GM12891 (cell line): ENCODE data around the gene MED27.

Source experiments
- DNase-seq: peaks from one replicate; pipeline ENCODE4 v3.0.0; 2011; ENCODE audit warnings: low spot score; ENCODE audit not compliant: insufficient read length
- FAIRE-seq: peaks from 2 replicates; lab custom pipeline; 2011; peaks lifted over from hg19 to GRCh38; lab: Jason Lieb, UNC
- PAX5 ChIP-seq: IDR thresholded peaks from 2 replicates; pipeline ENCODE4 v1.6.1; 2011; ENCODE audit warnings: low read length, moderate library complexity, mild to moderate bottlenecking; ENCODE audit not compliant: insufficient read depth, severe bottlenecking
- POLR2A ChIP-seq: IDR thresholded peaks from 2 replicates; pipeline ENCODE4 v1.6.1; 2011; ENCODE audit warnings: low read depth, low read length, control low read depth
- POLR2AphosphoS5 ChIP-seq: IDR thresholded peaks from 2 replicates; pipeline ENCODE4 v1.6.1; 2011; ENCODE audit warnings: low read depth, low read length, control low read depth
- POU2F2 ChIP-seq: IDR thresholded peaks from 2 replicates; pipeline ENCODE4 v1.6.1; 2011; ENCODE audit warnings: low read depth, mild to moderate bottlenecking, control low read depth, low read length, moderate library complexity
- SPI1 ChIP-seq: IDR thresholded peaks from 2 replicates; pipeline ENCODE4 v1.6.1; 2011; ENCODE audit warnings: low read depth, low read length, control low read depth
- TAF1 ChIP-seq: IDR thresholded peaks from 2 replicates; pipeline ENCODE4 v1.6.1; 2011; ENCODE audit warnings: low read depth, low read length, control low read depth

MED27 gene

DNA sequence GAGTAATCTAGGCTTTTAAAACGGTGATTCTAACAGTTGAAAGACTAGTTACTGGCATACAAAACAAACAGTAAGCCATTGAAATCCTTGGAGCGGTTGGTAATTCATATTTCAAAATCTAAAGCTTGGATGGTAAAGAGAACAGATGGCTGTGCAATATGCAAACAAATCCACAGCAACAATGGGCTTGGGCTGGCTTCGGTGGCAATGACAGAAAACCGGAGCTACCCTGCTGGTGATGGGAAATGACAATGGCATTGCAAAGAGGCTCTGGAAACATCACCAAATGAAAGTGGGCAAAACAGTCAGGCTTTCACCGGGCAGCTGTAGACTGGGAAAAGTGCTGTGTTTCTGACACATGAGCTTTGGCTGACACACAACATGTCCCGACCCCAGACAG, 42.2 kb downstream of the MED27 start:
- DNase-seq: no peak
- TF ChIP-seq POLR2AphosphoS5 (no peak), POU2F2 (no peak), PAX5 (no peak), SPI1 (no peak), POLR2A (no peak), TAF1 (no peak)
- FAIRE-seq: no peak

DNA sequence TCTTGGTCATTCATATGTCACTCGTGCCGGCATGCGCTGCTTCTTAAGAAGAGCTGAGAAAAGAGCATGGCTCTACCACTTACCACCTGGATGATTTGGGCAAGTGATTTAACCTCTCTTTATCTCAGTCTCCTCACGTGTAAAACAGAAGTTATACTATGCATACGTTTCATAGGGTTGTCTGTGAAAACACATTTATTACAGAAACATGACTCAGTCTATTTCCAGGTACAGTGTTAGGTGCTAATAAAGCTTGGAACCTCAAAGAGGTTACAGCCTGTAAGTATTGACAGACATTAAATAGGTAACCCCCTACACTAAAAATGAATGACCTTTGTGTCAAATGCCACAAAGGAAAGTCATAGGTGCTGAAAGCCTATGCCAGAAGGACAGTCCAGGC, 43.1 kb downstream of the MED27 start:
- TF ChIP-seq PAX5 (no peak), TAF1 (no peak), POLR2AphosphoS5 (no peak), SPI1 (no peak), POLR2A (no peak), POU2F2 (no peak)
- FAIRE-seq: no peak
- DNase-seq: no peak

DNA sequence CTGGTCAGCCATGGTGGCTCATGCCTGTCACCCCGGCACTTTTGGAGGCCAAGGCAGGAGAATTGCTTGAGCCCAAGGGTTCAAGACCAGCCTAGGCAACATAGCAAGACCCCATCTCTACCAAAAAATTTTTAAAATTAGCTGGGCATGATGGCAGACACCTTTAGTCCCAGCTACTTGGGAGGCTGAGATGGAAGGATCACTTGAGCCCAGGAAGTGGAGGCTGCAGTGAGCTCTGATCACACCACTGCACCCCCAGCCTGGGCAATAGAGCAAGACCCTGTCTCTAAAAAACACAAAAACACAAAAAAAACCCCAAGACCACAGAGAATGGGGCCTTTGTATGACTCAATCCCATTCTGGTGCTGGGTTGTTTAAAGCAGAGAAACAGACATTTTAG, 44.0 kb downstream of the MED27 start:
- DNase-seq: no peak
- TF ChIP-seq TAF1: no peak
- no peak for TF ChIP-seq POU2F2
- no peak for TF ChIP-seq PAX5
- TF ChIP-seq POLR2A: no peak
- no peak for TF ChIP-seq POLR2AphosphoS5
- TF ChIP-seq SPI1: no peak
- FAIRE-seq: no peak

DNA sequence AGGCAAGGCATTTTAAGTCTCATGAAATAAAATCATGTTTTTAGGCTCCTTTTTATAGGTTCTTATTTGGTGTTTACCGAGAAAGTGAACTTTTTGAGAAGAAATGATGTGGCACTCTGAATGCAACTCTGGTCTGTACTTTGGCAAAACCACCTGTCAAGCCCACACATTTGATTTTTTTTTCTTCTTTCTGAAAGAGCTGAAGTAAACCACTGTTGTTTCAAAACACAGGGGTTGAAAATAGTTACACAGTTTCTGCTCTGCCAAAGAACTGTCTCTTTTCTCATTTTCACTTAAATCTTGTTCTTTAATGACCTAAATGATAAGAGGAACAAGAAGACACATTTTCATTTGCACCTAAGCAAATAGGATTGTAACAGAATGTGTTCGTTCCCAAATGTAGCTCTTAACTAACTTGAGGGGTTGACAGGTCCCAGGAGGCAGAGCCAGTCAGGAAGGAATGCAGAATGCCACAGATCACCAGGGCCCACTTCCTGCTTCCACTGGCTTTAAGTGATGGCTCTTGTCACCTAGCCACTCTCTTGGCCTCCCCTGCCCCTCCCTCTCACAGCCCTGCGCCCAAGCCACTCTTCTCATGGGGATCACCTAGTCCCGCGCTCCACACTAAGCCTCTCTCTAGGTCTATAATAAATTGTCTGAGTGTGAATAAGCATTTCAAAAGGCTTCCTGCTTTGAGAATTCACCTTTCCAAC, 47.3 kb downstream of the MED27 start:
- peak; percentile 66 for FAIRE-seq
- no peak for TF ChIP-seq POLR2A
- no peak for TF ChIP-seq PAX5
- no peak; the same call in 1 of the 2 replicates for TF ChIP-seq SPI1
- TF ChIP-seq TAF1: no peak
- TF ChIP-seq POU2F2: no peak
- TF ChIP-seq POLR2AphosphoS5: no peak
- peak; percentile 18 for DNase-seq

DNA sequence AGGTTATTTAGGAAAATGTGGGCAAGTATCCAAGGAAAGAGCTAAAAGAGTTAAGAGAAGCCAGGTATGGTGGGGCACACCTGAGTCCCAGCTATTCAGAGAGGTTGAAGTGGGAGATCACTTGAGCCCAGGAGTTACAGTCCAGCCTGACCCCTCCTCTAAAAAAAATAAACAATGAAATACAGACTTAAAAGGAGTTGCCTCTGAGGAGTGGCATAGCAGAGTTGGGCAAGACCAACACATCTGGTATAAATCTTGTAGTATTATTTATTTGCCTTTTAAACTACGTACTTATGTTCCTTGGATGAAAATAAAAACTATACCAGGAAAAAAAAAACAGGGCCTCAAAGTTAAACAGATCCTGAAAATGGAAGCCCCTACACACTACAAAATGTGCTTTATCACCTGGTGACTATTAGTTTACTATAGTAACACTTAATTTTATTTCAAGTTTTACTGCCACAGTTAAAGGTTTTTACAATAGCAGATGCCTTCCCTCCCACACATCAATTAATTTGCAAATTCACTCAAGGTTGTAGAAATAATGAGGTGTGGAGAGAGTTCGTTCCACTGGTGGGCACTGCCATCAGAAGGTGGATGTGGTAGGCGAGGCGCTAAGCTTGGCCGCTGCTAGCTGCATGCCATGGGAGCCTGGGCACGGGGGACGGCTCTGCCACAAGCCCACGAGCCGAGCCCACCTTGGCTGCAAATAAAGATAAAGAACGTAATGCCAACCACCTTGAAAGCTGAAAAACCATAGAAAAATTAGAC, 48.0 kb downstream of the MED27 start:
- TF ChIP-seq TAF1 (no peak), POU2F2 (no peak)
- FAIRE-seq (no peak), DNase-seq (no peak)

DNA sequence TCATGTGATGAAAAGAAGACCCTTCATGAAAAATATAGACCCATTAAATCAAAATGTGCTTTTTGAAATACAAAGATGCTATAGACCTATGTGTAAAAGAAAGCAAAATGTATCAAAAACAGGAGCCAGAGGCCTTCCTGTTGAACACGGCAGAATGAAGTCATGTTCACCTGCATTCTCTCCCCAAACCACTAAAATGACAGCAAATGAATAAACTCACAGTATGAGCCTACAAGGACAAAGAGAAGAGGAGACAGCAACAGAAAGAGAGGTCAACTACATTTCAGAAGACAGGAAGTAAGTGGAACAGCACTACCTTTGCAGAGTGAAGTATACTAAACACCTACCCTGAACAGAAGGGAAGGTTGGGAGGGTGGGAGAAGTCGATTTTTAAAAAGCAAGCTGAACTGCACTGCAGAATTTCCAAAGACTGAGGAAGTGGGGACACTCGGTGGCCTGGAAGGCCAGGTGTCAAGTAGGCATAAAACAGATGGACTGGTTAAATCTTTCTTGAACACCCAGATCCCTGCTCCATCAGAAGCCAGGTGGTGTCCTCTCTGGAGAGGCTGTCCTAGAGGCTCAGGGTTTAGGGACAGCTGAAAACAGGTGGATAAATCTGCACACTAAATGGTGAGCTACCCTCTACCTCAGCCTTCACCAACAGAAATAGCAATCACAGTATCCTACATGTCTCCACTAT, 48.9 kb downstream of the MED27 start:
- TF ChIP-seq SPI1 (no peak), PAX5 (no peak), POU2F2 (no peak), POLR2AphosphoS5 (no peak), POLR2A (no peak)
- FAIRE-seq (no peak), DNase-seq (no peak)

DNA sequence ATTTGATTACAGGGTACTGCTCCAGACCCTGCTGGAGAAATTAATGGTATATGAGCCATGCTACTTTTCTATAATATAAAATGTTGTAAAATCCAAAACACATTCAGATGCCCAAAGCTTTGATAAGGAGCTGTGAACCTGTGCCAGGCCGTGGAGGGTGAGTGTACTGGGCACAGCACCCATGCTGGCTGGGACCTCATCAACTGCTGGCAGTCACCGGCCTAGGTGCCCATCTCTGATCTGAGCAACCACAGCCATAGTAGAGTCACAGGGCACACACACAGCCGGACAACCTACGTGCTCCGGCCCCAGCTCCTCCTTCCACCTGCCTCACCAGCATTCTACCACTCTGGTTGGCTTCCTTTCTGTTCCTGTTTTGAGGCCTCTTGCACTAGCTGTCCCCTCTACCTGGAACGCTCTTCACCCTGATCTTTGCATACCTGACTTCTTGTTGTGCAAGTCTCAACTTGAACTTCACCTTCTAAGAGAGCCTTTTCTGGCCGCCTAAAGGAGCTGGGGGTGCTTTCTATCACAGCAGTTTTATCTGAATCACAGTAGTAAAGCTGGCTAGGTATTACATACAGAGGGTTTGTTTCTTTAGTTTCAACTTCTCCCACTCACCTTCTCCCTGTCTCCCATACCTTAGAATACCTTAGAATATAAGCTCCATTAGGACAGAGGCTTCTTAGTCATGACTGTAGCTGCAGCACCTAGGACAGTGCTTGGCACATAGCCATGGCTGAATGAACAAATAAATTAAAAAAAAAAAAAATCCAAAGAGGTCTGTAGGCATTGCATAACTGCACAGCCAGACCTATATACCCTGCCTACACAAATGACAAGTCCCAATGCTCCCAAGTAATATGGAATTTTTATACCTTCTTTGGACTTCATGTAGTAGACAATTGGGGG, 51.7 kb downstream of the MED27 start:
- peak; percentile 33; the same call in 1 of the 2 replicates for TF ChIP-seq SPI1
- no peak for TF ChIP-seq POLR2A
- TF ChIP-seq TAF1: no peak
- no peak for TF ChIP-seq PAX5
- no peak for DNase-seq
- peak; percentile 51 for FAIRE-seq

DNA sequence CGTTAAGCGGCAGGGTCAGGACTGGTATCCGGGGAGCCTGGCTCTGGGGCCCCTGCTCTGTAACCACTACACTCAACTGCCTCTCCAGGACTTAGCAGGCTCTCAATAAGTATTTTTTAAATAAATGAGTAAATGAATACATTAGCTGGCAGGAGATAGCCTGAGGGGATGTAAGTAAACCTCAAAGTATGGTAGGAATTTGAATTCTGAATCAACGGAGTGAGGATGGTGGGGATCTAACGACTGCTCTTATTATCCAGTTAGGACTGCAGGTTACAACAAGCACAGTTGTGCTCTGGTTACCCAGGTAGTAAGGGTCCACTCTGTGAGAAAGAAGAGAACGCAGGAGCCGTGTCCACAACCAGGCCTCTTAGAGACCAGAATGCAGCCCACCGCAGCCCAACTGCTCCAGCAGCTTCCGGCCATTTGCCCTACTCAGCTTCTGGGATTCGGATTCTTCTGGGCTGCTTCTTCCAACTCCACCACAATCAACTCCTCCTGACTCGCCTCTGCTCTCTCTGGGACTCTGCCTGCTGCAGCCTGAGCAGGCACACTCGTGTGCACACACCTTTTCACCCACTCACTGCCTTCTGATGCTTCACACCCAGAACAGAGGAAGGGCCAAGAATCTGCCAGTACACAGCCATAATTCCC, 52.6 kb downstream of the MED27 start:
- no peak for DNase-seq
- FAIRE-seq: no peak
- TF ChIP-seq POLR2AphosphoS5 (no peak), POU2F2 (no peak), TAF1 (no peak), POLR2A (no peak), PAX5 (no peak), SPI1 (no peak)

DNA sequence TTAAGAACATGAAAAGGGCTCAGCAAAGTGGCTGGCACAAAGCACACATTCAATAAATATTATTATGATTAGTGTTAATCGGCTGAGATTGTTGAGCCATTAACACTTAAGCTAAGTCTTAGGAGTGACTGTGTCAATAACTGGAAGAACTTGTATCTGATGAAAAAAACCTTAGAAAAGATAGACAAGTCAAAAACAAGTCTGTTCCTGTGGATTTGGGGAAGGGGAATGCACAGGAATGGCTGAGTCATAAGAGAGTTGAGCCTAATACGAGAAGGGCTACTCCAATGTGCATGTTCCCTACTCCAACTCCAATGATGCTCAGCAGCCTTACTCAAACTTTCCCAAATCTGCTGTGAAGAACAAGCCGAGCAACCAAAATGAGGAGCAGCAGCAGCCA, 53.9 kb downstream of the MED27 start:
- DNase-seq (no peak), FAIRE-seq (no peak)
- TF ChIP-seq POU2F2: no peak
- no peak for TF ChIP-seq POLR2A
- TF ChIP-seq PAX5: no peak
- no peak for TF ChIP-seq POLR2AphosphoS5
- no peak for TF ChIP-seq TAF1
- no peak for TF ChIP-seq SPI1
